Suppressor macrophage treated with lipopolysaccharide for 1 hour (primary cell): Measurements from ENCODE around the gene FNBP1.

Source experiments
- DNase-seq, 3 donors: peaks; one replicate each; pipeline ENCODE4 v3.0.0-alpha.2; 2020 to 2022

The FNBP1 gene

DNA sequence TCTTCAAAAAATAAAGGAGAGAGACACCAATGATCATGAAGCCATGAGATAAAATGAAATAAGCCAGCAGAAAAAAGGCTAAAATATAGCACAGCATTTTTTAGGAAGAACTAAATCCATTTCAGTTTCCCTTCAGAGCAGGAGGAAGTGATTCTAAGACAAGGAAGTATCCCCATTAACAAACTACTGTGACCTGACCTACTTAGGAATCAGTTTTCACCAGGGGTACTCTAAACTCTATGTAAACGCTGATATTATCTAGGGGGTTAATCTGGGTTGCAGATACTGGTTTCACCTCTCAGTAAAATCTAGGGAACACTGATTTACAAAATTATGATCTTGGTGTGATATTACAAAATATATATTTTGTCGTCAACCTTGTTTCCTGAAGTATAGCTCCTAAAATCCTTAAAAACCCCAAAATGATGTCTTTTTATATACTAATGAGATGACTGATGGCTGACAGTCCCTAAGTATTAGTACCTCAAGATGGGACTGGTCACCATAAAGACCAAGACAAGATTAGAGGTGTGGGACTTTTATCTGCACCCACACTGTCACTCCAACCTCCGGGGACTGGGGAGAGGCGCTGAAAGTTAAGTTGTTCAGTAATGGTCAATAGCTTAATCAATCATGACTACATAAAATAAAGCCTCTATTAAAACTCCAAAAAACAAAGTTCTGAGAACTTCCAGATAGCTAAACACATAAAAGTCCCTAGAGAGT is 2.9 kb upstream of the FNBP1 start:
- DNase-seq, result peak; percentile 60 to 85 (median 75)

DNA sequence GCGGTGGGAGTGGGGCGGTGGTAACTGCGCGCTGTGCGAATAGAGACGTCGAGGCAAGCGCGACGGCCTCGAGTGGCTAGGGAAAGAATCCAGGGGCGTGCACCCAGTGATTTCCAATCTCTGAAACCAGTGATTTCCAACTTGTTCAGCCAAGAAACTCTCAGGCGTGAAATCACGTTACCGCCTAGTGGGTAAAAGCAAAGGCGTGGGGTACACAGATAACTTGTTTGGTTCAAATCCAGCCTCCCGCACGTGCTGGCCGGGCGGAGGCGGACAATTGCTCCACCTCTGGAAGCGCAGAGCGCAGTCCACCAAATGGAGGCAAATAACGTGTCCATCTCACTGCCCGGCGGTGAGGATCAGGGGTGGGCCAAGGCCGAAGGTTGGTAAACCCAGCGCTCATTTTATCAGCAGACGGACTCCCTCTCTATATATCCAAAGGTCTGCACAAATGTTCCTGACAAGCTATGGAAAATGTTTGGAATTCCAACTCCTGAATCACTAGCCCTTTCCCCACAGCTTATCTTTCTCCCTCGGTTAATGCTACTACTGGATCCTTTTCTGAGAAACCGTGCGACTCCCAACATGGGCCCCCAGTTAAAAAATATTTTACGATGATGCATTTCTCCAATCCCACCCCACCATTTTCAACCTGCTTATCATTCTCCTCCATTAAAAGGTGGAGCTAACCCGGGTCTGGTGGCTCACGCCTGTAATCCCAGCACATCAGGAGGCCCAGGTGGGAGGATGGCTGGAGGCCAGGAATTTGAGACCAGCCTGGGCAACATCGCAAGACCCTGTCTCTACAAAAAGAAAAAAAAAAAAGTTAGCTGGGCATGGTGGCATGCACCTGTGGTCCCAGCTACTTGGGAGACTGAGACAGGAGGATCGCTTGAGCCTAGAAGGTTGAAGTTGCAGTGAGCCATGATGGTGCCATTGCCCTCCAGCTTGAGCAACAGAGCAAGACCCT is 950 bp upstream of the FNBP1 start:
- DNase-seq, result no peak

- peak in 2 of 3 donors; percentile 66 to 80 for DNase-seq
These were observed 544 bp downstream of the FNBP1 start for GRCh38 chr9:130042406-130042884.

DNA sequence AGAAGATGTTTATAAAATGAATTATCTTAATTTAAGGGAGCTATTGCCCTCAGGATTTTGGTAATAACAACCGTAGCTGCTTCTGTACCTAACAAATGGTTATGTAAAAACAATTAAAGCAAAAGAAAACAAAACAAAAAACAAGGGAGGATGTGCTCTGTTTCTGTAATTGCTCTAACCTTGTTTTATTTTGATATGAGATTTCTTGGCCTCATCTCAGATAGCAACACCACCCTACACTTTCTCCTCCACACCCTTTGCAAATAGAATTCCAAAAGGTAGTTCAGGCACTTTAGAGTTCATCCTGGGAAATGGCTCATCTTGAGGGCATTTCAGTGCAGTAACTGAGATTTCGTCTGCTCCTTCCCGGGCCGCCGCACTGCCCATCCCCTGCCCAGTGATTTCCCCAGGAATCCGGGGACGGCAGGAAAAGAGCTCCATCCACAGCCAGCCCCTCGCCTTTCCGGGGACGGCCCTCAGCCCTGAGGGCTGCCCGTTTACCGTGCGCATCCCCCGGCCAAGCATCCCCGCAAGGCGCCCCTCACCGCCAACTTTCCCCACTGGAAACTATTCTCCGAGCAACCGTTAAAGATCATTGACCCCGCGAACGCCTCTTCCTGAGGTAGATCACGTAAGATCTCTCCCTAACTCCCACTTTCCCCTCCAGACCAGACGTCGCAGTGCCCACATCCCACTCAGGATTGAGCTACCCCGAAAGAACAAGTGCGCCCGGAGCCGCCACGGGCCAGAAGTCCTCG is 1.2 kb downstream of the FNBP1 start:
- peak in 1 of 3 donors; percentile 41 for DNase-seq

DNA sequence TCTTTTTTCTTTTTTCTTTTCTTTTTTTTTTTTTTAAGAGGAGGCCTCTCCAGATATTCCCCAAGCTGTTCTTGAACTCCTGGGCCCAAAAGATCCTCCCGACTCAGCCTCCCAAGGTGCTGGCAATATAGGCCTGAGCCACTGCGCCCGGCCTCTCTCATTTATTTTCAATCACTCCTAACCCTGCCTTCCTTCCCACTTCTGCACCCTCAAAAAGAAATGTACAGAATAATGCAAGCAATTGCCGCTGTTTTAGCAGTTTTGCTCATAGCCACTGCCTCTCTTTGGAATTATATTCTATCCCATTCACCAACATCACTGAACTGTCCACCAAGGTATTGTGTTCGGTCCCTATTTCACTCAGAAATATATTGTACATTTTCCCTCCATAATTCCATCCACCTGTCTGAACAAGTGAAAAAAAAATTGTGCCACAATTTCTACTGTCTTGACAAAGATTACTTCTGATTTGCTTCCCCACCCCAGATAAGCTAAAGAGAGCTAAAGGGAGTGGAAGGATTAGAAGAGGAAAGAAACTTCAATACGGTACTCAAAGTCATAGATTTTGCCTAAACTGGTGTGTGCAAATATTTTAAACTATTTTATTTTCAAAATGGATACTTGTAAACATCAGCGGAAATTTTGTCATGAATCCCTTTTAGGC is 1.9 kb downstream of the FNBP1 start:
- DNase-seq, result peak; percentile 50 to 56 (median 53)

DNA sequence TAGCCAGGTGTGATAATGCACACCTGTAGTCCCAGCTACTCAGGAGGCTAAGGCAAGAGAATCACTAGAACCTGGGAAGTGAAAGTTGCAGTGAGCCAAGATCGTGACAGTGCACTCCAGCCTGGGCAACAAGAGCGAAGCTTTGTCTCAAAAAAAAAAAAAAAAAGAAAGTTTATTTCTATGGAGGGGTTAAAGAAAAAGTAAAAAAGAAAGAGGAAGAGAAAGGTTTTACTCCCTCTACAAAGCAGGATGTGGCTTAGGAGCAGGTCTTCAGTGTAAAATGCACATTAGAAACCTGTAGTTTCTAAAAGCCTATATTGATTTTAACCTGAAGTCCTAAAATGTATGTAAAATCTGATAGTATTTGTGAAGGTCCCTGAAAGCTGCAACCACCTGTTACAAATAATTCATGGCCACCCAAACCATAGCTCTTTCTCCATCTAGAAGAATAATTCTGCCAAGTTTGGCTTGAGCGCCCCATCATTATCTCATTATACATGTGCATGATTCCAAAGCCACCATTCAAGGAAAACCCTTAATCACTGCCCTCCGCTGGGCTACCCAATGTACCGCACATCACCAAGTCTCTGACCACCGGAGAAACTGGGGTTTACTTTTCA is 3.4 kb downstream of the FNBP1 start:
- DNase-seq, result peak; percentile 45 to 59 (median 51)

DNA sequence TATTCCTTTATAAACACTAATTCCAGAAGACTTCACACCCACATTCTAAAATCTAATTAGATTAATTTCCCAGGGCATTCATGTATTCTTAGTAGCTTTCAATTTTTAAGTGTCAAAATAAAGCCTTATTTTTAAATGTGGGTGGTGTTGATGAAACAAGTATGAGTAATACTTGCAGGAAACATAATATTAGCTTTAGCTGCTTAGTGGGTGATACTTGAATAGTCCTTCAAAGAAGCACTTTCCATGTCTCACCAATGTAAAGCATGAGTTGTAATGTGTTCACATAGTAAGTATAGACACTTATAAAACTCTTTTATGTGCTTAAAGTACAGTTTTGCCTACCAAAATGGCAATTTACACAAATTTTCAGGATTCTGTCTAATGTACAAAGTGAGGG is 6.9 kb downstream of the FNBP1 start:
- DNase-seq, result peak; percentile 48 to 87 (median 80)

- peak; percentile 69 to 93 (median 89) for DNase-seq
These were observed 8.4 kb downstream of the FNBP1 start for GRCh38 chr9:130034570-130034969.

GRCh38 chr9:130030651-130031127 is 12.3 kb downstream of the FNBP1 start:
- DNase-seq, result no peak

DNA sequence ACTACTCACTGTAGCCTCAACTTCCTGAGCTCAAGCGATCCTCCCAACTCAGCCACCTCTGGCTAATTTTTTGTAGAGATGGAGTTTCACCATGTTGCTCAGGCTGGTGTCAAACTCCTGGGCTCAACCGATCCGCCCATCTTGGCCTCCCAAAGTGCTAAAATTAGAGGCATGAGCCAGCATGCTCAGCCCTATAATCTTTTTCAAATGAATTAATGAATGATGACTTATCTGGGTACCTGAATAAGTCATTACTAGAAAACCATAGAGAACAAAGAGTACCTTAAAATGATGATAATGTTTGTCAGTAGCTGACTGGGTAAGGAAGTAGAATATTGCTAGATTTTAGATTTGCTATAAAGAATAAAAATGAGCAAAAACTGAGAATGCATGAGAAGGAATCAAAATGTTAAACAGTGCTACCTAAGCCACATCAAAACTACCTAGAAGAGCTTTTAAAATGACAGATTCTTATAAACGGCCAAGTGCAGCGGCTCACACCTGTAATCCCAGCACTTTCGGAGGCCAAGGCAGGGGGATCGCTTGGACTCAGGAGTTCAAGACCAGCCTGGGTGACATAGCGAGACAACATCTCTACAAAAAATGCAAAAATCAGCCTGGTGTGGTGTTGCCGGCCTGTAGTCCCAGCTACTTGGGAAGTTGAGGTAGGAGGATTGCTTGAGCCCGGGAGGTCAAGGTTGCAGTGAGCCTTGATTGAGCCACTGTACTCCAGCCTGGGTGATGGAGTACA is 13.6 kb downstream of the FNBP1 start:
- DNase-seq, result no peak

DNA sequence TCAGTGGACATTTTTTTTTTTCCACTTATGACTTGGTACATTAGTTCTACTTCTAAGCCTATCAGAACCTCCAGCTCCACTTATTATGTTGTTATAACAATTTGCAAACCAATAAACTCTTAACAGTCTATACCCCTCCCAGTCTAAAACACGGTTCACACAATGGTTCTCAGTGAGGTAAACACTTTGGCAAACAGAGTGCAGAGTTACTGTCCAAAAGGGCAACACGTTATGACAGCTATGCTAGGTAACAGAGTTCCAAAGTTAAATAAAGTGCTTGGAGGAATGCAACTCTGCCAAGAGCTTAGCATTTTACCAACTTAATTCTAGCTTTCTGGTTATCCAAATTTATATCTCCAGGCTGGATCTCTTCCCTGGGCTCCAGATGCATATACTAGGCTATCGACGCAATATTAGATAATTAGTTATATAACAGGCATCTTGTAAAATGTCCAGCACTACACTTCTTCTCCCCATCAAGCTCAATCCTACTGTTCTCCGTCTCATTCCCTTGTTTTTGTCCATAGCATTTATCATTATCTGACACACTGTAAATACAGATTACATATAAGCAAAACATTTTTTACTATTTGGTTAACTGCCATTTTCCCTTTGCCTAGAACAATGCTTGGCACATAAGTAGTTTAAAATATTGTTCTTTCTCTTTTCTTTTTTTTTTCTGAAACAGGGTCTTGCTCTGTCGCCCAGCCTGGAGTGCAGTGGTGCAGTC is 14.3 kb downstream of the FNBP1 start:
- no peak for DNase-seq

DNA sequence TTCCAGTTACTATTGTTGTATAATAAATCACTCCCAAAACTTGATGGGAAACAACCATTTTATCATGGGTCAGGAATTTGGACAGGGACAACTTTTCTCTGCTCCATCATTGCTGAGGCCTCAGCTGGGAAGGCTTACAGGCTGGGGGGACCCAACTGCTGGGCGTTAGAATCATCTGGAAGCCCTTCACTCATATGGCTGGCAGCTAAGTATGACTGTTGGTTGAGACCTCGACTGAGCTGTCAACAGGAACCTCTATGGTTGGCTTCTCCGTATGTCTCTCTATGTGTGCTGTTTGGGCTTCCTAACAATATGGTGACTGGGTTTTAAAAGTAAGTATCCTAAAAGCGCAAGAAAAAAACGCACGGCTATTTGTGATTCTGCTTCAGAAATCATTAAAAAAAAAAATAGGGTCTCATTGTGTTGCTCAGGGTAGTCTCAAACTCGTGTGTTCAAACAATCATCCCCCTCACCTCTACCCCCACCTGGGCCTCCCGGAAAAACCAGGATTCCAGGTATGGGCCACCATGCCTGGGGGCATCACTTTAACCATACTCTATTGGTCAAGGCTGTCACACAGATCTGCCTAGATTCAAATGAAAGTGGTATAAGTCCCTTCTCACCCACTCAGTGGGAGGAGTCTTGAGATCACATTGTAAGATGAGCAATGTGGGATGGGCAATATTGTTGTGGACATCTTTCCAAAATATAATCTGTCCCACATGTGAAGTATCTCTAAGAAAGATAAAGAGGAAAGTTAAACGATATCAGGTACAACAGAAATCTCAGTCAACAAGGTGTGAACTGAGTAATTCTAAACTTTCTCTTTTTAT is 15.2 kb downstream of the FNBP1 start:
- peak; percentile 51 to 64 (median 52) for DNase-seq

GRCh38 chr9:130026583-130027340 is 16.2 kb downstream of the FNBP1 start:
- DNase-seq, result peak; percentile 81 to 98 (median 96)

DNA sequence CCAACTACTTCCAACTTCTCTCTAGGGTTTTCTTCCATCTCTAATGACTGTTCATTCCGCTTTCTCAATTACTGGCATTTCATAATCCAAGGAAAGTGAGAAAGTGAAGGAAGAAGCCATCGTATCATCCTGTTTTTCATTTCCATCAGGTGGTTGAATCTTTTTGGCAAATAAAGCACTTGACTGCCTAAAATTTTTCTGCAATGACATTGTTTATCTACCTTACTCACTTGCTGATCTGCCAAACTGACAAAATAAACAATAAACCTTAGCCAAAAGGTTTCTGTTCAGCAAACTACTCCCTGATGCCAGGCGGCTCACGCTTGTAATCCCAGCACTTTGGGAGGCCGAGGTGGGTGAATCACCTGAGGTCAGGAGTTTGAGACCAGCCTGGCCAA is 18.4 kb downstream of the FNBP1 start:
- no peak for DNase-seq

GRCh38 chr9:130023994-130024596 is 18.9 kb downstream of the FNBP1 start:
- no peak for DNase-seq

DNA sequence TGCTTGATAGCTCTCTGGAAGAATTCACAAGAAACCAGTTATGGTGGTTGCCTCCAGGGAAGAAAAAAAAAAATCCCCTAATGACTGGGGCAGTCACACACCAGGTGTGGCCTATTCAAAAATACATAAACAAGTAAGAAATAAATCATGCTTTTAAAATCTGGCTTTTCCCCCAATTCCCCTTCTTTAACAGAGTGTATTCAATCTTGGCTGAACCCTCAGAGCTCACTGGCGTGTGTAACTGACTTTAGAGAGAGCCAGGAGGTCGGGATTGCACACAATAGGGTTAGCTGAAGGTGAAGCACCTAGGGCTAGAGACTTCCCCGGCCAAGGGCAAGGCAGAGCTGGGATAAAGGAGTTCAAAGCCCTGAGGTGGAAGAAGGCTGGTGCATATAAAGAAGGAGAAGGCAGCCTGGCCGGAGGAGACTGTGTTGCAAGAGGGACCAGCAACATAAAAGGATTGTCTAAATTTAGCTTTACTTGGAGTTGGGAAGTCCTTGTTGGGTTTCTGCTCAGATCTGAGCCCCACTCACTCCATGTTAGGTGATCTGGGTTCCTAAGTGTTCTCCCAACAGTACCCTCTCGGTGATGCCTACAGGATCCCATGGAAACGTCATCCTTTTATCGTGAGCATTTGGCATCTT is 19.7 kb downstream of the FNBP1 start:
- DNase-seq, result peak; percentile 50 to 76 (median 58)

- DNase-seq, result no peak
These were observed 20.3 kb downstream of the FNBP1 start for GRCh38 chr9:130022566-130023143.
